GM18498 (cell line): Measurements from ENCODE around the gene GDPD3.

Source experiments
- ATAC-seq: cut with Tn5 transposase; IDR thresholded peaks from one replicate; pipeline ENCODE4 v1.9.1; 2021; ENCODE audit warnings: mild to moderate bottlenecking, moderate library complexity; ENCODE audit not compliant: unreplicated experiment

The GDPD3 gene

DNA sequence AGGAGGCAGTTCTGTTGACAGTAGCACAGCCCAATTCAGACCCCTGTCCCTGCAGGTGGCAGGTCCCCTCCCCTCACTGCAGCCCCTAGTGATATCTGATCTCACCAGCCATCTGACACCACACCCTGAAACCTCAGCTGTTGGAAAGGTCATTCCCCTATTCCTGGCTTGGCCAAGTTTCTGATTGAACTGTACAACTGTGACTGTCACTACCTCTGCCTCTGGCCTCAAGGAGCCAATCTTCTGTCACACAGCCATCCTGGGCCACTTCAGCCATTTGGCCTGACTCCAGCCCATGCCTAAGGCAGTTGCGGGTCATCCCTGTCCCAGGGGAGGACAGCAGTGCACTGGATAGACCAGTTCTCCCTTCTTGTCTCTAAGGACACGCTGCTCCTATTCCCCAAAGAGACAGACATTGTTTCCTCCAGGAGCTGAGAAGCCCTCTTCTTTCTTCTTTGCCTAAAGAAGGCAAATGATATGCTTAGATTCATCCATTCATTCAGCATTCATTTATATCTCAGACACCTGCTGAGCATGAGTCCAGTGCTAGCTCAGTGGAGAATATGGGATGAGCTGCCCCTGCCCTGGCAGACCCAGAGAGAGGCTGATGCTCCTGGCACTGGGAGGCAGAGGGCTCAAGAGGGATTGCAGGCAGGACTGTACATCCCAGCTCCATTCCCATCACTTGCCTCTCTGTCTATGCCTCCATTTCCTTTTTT, 52.3 kb downstream of the GDPD3 start:
- no peak for ATAC-seq

DNA sequence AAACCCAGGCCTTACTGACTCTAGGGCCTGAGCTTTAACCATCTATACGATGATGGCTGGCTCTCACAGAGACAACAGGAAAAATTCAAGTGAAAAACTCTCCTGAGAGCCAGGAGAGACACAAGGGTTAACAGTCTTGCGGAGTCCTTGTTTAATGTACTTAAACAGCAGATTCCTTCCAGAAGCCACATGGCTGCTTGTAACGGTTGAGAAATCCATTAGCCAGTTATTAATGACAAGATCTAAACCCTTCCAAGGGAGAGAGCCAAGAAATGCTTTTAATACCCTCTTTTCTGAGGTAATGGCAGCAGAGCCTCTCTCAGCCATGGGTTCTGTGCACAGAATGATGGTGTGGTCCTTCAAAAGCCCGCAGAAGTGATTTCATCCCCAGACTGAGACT, 53.0 kb downstream of the GDPD3 start:
- no peak for ATAC-seq

DNA sequence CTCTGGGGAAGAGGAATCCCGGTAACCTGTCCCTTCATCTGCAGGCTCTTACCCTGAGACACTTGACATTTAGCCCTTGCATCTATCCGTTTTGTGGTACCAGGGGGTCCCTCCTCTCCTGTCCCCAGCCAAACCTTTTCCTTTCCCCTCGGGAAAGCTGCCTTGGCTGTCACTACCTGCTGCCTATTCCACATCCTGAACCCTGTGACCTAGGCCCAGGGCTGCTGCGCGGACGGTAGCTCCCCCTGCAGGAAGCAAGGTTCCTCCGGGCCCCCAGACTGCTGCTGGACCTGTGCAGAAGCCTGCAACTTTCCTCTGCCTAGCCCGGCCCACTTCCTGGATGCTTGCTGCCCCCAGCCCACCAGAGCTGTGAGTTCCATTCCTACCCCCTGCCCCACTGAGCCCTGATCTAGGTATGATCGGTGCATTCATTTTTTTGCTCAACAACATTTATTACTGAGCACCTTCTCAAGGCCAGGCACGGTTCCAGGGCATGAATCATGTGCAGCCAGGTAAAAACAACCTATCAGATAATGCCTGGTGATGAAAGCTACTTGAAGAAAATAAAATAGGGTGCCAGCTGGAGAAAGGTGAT, 58.3 kb downstream of the GDPD3 start:
- ATAC-seq: no peak
